Measurements from ENCODE around the gene SCML2.
"Not testable (repeated sequence)": the region's sequence is repeated elsewhere in the genome, so short reads cannot be mapped to it uniquely, and the experiment has no call there.

Gene SCML2

DNA sequence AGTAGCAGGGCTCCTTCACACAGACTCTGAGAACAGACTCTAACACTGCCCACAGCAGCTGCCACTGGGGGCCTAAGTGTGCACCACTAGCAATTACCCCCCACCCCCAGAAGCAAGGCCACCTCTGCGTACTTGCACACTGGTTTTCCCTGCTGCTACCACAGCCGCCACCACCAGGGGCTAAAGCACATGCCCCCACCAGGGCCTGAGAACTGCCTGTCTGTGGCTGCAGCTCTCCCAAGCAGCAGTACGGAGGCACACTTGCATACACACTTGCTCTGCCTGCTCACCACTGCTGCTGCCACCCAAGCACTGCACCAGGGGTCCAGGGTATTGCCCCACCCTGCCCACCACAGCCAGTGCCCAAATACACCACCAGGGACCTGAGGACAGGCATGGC lies 59.6 kb downstream of the SCML2 start:
- H3K4me3 ChIP-seq (ENCODE audit: low read length): no peak overlapping the region
- TF ChIP-seq ZNF274 (IDR thresholded peaks at IDR 0.05; ENCODE audit: low read depth, low read length): no peak

DNA sequence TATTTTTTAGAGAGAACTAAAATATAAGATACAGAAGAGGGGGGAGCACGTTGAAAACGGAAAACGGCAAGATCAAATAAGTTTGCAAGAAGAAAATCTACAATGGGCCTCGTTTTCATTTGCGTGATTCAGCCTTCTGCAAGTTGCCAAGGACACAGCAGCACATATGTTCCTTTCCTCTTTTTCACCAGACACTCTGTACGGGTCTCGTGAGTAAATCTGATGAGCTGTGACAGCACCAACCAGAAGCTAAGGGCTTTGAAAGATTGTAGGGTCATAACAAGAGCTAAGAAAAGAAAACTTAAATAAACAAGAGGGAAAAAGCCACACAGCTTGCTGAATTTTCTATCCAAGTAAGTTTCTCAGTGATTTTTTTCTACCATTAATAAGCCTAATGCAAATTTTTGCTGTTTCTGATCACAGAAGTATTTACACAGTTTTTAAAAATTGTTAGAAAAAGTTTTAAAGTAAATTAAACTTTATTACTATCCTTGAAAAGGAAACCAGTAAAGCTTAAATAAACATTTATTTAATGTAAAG lies 63.4 kb downstream of the SCML2 start:
- TF ChIP-seq ZNF274 (IDR thresholded peaks at IDR 0.05; ENCODE audit: low read depth, low read length): no peak
- H3K4me3 ChIP-seq (ENCODE audit: low read length): no peak overlapping the region

DNA sequence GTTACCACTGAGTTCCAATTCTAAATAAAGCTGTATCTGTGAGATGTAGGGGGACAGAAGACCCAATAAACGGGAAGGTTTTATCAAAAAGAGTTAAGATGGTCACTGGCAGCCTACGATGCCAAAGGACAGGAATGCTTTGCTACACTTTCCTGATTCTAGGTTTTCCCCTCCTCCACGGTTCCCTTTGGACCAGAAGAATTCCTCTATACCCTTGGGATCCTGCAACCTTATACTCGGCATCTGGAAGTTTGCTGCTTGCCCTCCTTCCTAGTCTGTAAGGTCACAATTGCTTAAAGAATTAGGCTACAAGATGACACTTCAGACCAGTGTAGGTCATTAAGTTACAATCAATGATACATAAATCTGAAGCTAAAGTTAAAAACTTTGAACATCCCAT lies 64.3 kb downstream of the SCML2 start:
- no peak for TF ChIP-seq ZNF274 (IDR thresholded peaks at IDR 0.05; ENCODE audit: low read depth, low read length)
- no peak overlapping the region for H3K4me3 ChIP-seq (ENCODE audit: low read length)

DNA sequence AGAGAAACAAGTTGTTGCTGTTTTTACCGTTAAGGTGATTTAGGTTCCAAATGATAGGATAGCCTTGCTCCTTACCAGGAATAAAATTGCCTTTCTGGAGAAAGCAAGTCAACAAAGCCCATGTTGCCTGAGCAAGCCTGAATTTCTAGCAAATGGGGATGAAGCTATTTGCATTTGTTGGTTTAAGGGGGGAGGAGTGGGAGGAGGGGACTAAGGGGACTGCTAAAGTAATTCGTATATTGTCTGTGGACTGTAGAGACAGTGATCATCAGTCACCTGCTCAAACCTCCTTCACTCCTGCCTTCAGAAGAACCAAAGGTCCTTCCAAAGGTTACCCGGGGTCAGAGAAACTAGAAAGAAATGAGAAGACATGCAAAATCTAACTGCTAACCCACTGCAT lies 65.8 kb downstream of the SCML2 start:
- TF ChIP-seq ZNF274 (IDR thresholded peaks at IDR 0.05; ENCODE audit: low read depth, low read length): no peak
- no peak overlapping the region for H3K4me3 ChIP-seq (ENCODE audit: low read length)

DNA sequence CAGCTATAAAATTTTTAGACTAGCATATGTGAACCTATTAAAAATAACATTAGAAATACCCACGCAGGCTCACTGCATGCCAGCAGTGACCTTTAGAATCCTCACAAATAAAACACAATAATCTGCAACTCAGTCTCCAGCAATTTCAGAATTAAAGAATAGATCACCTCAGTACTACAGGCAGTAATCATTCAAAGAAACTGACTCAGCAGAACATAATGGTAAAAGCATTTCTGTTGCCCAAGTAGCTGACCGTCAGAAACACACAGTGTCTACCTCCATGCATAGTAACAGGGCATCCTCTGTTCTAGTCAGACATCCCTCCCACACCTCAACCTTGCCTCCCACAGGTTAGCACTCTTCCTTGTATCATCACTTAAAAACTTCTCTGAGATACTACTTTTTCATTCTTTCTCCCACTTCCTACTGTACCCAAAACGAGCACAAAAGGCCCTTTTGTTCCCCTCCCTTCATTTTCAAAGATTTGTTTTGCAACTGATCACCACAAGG lies 68.1 kb downstream of the SCML2 start:
- TF ChIP-seq ZNF274 (IDR thresholded peaks at IDR 0.05; ENCODE audit: low read depth, low read length): no peak
- H3K4me3 ChIP-seq (ENCODE audit: low read length): no peak overlapping the region

DNA sequence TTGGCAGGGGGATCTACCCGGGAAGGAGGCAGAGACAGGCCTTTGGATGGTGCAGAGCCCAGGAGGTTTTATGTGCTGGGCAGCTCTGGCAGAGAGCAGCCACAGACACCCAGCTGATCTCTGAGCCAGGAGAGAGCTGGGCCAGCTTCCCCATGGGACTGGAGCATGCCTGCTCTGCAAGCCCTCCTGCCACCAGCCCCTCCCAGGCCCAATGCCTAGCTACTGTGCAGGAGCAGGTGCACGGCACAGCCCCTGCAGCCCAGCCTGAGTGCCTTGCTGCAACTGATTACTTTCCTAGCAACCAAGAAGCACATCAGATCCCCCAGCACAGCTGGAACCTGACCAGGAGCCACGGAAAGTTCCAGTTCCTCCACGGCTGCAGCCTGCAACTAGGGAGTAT lies 76.0 kb downstream of the SCML2 start:
- no peak for TF ChIP-seq ZNF274 (IDR thresholded peaks at IDR 0.05; ENCODE audit: low read depth, low read length)

DNA sequence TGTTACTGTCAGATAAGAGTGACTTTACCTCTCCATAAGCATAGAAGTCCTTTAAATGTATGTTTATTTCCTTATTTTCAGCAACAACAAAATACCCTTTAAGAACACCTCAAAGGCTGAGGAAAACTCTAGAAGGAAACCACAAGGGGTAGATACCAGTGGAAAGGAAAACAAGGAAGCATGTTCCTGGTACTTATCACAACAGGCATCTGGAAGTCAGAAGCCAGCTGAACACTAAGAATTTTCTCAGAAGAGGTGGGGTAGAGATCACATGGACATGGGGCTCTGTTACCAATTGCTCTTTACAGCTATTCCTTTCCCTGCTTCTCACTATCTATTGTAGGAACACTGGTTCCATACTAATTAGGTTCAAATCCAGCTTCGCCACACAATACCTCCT lies 82.3 kb downstream of the SCML2 start:
- no peak overlapping the region for H3K4me3 ChIP-seq (ENCODE audit: low read length)
- no peak for TF ChIP-seq ZNF274 (IDR thresholded peaks at IDR 0.05; ENCODE audit: low read depth, low read length)

More for the DNA sequence above, 76.0 kb downstream of the SCML2 start:
- no peak overlapping the region for H3K4me3 ChIP-seq (ENCODE audit: low read length)

DNA sequence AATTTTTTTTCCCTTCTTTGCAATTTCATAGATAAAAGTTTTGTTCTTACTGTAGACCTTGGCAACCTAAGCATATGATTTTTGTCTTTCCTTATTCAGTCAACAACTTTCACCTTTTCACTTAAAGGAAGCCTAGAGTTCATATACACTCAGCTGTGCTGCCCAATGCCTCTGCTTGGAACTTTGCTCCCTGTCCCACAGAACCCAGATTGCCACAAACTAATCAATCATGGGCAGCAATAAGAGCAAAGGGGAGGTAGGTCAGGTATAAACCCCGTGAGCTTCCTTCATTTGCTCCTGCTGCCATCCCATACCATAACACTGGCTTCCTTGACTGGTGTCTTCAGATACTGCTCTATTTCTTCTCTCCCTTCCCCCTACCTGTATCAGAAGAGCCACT lies 82.8 kb downstream of the SCML2 start:
- TF ChIP-seq ZNF274 (IDR thresholded peaks at IDR 0.05; ENCODE audit: low read depth, low read length): no peak
- H3K4me3 ChIP-seq (ENCODE audit: low read length): no peak overlapping the region

DNA sequence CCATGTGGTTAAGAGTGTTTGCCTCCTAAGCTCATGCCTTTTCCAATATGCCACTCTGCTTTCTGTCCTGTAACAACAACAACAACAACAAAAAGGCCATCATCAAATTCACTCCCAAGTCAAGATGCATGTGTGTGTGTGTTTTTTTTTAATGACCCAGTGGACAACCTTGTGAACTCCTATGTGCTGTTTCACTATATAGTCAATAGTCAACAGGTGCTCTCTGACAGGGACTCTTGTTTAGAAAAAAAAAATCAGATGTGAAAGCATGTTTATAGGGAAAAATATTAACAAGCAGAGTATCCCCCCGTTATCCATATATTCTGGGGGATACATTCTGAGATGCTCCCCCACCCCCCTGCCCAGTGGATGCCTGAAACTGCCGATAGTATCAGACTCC lies 83.2 kb downstream of the SCML2 start:
- TF ChIP-seq ZNF274 (IDR thresholded peaks at IDR 0.05; ENCODE audit: low read depth, low read length): no peak
- no peak overlapping the region for H3K4me3 ChIP-seq (ENCODE audit: low read length)

DNA sequence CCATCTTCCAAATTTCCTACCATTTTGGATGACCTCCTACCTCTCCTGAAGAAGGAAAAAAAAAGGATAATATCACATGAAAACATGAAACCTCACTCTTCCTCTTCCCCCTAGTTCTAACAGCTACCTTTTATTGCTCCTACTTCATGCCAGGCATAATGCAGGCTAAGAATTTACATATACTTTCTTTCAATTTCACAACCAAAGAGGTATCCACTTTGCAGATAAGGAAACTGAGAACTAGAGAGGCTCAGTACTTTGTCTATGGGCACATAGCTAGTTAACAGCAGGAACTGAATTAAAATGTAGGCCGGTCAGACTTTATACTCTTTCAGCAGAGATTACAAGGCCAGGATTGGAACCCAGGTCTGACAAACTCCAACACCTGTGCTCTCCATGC lies 99.4 kb downstream of the SCML2 start:
- TF ChIP-seq ZNF274 (IDR thresholded peaks at IDR 0.05; ENCODE audit: low read depth, low read length): no peak
- no peak overlapping the region for H3K4me3 ChIP-seq (ENCODE audit: low read length)

DNA sequence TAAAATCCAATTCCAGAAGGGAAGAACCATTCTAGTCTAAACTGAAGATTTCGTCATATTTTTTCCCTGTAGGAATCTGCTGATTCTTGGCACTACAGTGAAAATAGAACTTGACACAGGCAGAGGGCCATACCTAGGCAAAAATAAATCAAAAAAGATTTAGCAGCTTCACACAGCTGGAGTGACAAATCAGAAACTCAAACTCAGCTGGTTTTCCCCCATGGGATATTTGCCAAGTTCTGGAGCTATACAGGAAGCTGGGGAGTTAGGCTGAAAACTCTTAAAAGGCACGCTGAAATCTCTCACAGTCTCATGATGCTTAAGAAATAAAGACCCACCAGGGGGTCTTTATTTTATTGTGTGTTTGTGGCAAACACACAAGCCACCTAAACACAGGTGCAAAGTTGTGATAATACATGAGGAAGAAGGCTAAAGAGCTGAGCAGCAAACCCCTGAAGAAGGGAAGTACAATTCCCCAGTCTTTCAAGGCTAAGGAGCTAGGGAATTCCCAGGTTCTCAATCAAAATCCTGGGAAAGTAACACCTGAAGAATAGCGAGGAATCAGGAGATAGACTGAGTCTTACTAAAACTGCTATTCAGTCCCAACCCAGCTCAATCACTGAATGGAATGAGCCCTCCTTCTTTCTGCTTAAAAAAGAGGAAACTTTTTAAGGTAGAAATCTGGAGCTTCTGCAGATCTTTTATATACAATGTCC lies 101.7 kb downstream of the SCML2 start:
- TF ChIP-seq ZNF274 (IDR thresholded peaks at IDR 0.05; ENCODE audit: low read depth, low read length): no peak
- no peak overlapping the region for H3K4me3 ChIP-seq (ENCODE audit: low read length)

DNA sequence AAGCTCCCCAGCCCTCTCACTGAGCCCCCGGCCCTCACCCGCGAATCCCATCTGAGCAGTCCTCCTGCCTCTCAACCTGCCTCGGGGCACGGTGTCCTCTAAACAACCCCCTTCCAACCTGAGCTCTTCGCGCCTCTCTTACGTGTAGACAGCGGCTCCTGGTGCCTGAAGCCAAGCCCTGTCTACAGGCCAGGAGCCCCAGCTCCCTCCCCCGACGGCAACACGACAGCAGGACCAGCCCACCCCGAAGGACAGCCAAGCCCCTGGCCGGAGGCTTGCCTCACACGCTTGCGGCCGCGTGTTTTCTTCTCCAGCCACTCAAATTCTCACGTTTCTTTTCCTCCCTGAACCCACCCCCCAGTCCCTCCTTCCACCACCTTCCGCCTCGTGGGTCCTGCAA lies 124.8 kb downstream of the SCML2 start:
- H3K4me3 ChIP-seq (ENCODE audit: low read length): not testable (repeated sequence)

DNA sequence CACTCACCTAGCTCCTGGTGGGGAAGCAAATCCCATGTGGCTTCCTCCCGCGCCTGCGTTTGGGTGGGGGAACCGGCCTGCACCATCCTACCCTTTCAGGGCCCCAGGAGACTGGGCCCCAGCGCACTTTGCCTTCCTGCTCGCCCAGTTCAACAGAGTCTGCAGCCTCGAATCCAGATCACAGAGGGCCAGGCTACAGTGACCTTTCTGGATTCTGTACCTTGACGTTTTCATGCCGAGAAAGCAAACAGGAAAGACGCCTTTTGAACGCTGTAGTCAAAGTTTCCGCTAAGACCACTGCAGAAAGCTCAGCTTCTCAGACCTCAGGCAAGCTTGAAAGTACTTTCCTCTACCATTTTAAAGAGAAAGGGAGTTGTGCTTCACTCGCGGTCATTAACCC lies 126.4 kb downstream of the SCML2 start:
- TF ChIP-seq ZNF274 (IDR thresholded peaks at IDR 0.05; ENCODE audit: low read depth, low read length): no peak
- no peak overlapping the region for H3K4me3 ChIP-seq (ENCODE audit: low read length)

DNA sequence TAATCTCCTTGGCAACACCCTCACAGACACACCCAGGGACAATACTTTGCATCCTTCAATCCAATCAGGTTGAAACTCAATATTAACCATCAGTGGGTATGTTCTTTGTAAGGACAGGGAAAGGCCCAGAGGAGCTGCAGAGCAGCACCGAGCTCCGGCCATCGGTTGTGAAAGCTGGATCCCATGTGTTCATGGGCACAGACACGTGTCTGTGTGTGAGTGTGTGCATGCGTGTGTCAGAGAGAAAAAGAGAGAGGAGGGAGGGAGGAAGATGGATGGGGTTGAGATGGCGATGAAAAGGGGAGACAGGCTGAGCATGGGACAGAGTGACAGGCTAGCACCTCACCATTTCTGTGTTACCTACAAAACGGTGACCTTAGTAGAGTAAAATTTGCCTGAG lies 127.0 kb downstream of the SCML2 start:
- TF ChIP-seq ZNF274 (IDR thresholded peaks at IDR 0.05; ENCODE audit: low read depth, low read length): no peak
- no peak overlapping the region for H3K4me3 ChIP-seq (ENCODE audit: low read length)

DNA sequence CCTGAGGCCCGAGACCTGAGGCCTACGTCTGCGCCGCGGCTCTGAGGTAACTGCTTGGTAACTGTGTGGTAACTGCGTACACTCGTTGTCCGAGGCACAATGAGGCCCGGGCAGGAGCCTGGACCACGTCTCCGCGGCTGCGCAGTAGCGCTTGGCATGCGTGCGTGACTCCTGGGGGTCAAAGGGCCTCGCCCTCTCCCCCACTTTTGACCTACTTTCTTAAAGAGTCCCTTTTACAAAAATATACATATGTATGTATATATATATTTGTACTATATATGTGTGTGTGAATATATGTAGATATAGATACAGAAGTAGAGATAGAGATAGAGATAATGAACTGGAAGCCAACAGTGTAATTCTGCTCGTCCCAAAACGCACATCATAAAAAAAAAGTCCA lies 133.7 kb downstream of the SCML2 start, which contains the start of gene BEND2:
TSS of gene BEND2 (minus strand) at position 101 of the 400 bp plus-strand sequence. CDS start 136 bp downstream, outside the sequence.
- TF ChIP-seq ZNF274 (IDR thresholded peaks at IDR 0.05; ENCODE audit: low read depth, low read length): no peak
- no peak within 1 kb of the TSS for H3K4me3 ChIP-seq (ENCODE audit: low read length)

DNA sequence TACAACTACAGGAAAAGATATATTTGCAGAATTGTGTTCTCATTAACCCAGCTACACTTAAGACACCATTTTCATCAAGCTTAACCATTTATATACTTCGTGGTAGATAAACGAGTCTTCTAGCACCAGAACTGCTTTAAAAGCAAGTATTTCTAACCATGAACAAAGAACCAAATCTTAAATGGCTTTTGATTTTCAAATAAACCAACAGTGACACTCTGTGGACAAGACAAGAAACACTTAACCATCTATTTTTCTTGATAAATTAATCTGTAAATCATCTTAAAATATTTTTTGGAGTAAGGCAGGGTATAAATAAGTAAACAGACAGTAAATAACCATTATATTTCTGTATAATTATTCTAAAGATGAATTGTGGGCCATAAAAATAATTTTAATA lies 144.0 kb downstream of the SCML2 start:
- no peak overlapping the region for H3K4me3 ChIP-seq (ENCODE audit: low read length)
- TF ChIP-seq ZNF274 (IDR thresholded peaks at IDR 0.05; ENCODE audit: low read depth, low read length): no peak
